HEK293 (cell line): ENCODE data around the gene PEF1.

Experiments
- CTCF ChIA-PET: fragments of 350-600 bp; formaldehyde crosslinking; extraction: SDS; loops from one replicate; lab custom pipeline; 2021; ENCODE audit warnings: antibody characterized with exemption; lab: Yijun Ruan, JAX
- POLR2A ChIA-PET: fragments of 300-600 bp; formaldehyde crosslinking; extraction: SDS; loops from one replicate; lab custom pipeline; 2020; ENCODE audit warnings: antibody characterized with exemption, inconsistent platforms; lab: Yijun Ruan, JAX
- H3K27ac ChIP-seq: fragments of 200-500 bp; sonication (Bioruptor generic); 2 replicates; pipeline ENCODE4 v1.5.1; 2014; ENCODE audit warnings: low read depth, low read length, control low read depth, inconsistent platforms; ENCODE audit errors: extremely low read depth
- H3K36me3 ChIP-seq, 2 experiments: fragments of 200-500 bp in 1 of 2; sonication (Bioruptor generic) in 1 of 2; 1 replicate in 1 of 2; 2 replicates in 1 of 2; pipeline ENCODE4 v1.5.1; 2014 to 2017; ENCODE audit warnings: inconsistent platforms in 2 of 2, low read length in 2 of 2; ENCODE audit not compliant: control insufficient read depth in 2 of 2, insufficient read depth in 1 of 2
- H3K4me1 ChIP-seq: fragments of 200-500 bp; sonication (Bioruptor generic); 2 replicates; pipeline ENCODE4 v1.5.1; 2014; ENCODE audit warnings: mild to moderate bottlenecking, low read length, inconsistent platforms; ENCODE audit not compliant: control insufficient read depth, insufficient read depth
- H3K4me3 ChIP-seq: 2 replicates; pipeline ENCODE4 v1.5.1; 2011; ENCODE audit warnings: low read depth, mild to moderate bottlenecking, control low read depth, low read length, moderate library complexity
- H3K9me3 ChIP-seq: fragments of 200-500 bp; sonication (Bioruptor generic); 2 replicates; pipeline ENCODE4 v1.5.1; 2014; ENCODE audit warnings: low read depth, low read length, inconsistent platforms; ENCODE audit not compliant: control insufficient read depth, insufficient read depth
- CTCF ChIP-seq: fragments of 450-650 bp; formaldehyde crosslinking; IDR thresholded peaks from 2 replicates; pipeline ENCODE4 v1.5.1; 2016; ENCODE audit warnings: missing biosample characterization, missing genetic modification characterization
- GLIS2 ChIP-seq: fragments of 450-650 bp; formaldehyde crosslinking; IDR thresholded peaks from 2 replicates; pipeline ENCODE4 v1.5.1; 2016; ENCODE audit warnings: missing biosample characterization, missing genetic modification characterization
- PRDM2 ChIP-seq: fragments of 450-650 bp; formaldehyde crosslinking; IDR thresholded peaks from 2 replicates; pipeline ENCODE4 v1.5.1; 2016; ENCODE audit warnings: missing biosample characterization, missing genetic modification characterization, borderline replicate concordance
- SCRT1 ChIP-seq: fragments of 450-650 bp; formaldehyde crosslinking; IDR thresholded peaks from 2 replicates; pipeline ENCODE4 v1.5.1; 2016; ENCODE audit warnings: missing biosample characterization, missing genetic modification characterization, borderline replicate concordance
- SCRT2 ChIP-seq: fragments of 450-650 bp; formaldehyde crosslinking; IDR thresholded peaks from 2 replicates; pipeline ENCODE4 v1.5.1; 2016; ENCODE audit warnings: missing biosample characterization, missing genetic modification characterization
- SP3 ChIP-seq: fragments of 450-650 bp; formaldehyde crosslinking; IDR thresholded peaks from 2 replicates; pipeline ENCODE4 v1.5.1; 2016; ENCODE audit warnings: missing biosample characterization, missing genetic modification characterization
- ZBTB10 ChIP-seq: fragments of 450-650 bp; formaldehyde crosslinking; IDR thresholded peaks from 2 replicates; pipeline ENCODE4 v1.5.1; 2016; ENCODE audit warnings: missing biosample characterization, missing genetic modification characterization
- ZBTB11 ChIP-seq: fragments of 450-650 bp; formaldehyde crosslinking; conservative IDR thresholded peaks from 2 replicates; pipeline ENCODE4 v1.5.1; 2016; ENCODE audit warnings: low read depth, missing biosample characterization, missing genetic modification characterization
- ZFHX2 ChIP-seq: fragments of 450-650 bp; formaldehyde crosslinking; conservative IDR thresholded peaks from 2 replicates; pipeline ENCODE4 v1.5.1; 2016; ENCODE audit warnings: missing biosample characterization, missing genetic modification characterization
- ZNF10 ChIP-seq: fragments of 450-650 bp; formaldehyde crosslinking; IDR thresholded peaks from 2 replicates; pipeline ENCODE4 v1.5.1; 2017; ENCODE audit warnings: missing biosample characterization, missing genetic modification characterization
- ZNF112 ChIP-seq: fragments of 450-650 bp; formaldehyde crosslinking; IDR thresholded peaks from 2 replicates; pipeline ENCODE4 v1.5.0; 2017; ENCODE audit warnings: missing biosample characterization, missing genetic modification characterization
- ZNF335 ChIP-seq: fragments of 450-650 bp; formaldehyde crosslinking; conservative IDR thresholded peaks from 2 replicates; pipeline ENCODE4 v1.5.1; 2016; ENCODE audit warnings: missing biosample characterization, missing genetic modification characterization
- ZNF341 ChIP-seq: fragments of 450-650 bp; formaldehyde crosslinking; IDR thresholded peaks from 2 replicates; pipeline ENCODE4; 2016; ENCODE audit warnings: low read depth, missing biosample characterization, missing genetic modification characterization
- ZNF645 ChIP-seq: fragments of 450-650 bp; formaldehyde crosslinking; IDR thresholded peaks from 2 replicates; pipeline ENCODE4; 2016; ENCODE audit warnings: missing biosample characterization, missing genetic modification characterization
- ZNF654 ChIP-seq: fragments of 450-650 bp; formaldehyde crosslinking; IDR thresholded peaks from 2 replicates; pipeline ENCODE4 v1.5.1; 2016; ENCODE audit warnings: low read depth, missing biosample characterization, missing genetic modification characterization
- ZNF664 ChIP-seq: fragments of 450-650 bp; formaldehyde crosslinking; IDR thresholded peaks from 2 replicates; pipeline ENCODE4 v1.5.1; 2016; ENCODE audit warnings: missing biosample characterization, missing genetic modification characterization
- TF ChIP-seq, protein P1 (sequence below): fragments of 450-650 bp; formaldehyde crosslinking; IDR thresholded peaks from 2 replicates; pipeline ENCODE4 v1.5.1; 2017; ENCODE audit warnings: missing biosample characterization, missing genetic modification characterization

PEF1 gene

DNA sequence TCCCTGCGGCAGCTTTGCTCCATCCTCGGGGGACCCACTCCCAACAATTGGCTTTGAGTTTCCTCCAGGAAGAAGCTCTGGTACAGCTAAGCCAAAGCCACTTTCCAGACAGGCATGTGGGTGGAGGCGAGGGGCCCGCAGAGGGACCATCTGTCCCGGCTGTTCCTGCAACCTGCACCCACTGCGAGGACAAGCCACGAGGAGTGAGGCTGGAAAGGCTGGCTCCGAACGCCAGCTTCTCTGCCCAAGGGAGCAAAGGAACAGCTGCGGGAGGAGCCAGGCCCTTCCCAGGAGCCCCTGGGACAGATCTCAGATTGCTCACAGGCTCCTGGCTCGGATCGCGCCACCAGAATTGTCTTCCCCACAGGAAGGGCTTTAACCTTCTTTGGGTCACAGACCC lies 28.3 kb upstream of the PEF1 start:
- POLR2A ChIA-PET: no interaction called here
- no peaks in the 10 kb centered on the region for H3K9me3 ChIP-seq
- H3K36me3 ChIP-seq: no peaks in the 10 kb centered on the region
- TF ChIP-seq CTCF: no peak
- TF ChIP-seq ZNF645 (tag by site-specific recombination): no peak
- no peak for TF ChIP-seq ZNF664 (tag by site-specific recombination)
- TF ChIP-seq ZFHX2 (tag by site-specific recombination): peak; percentile 27; the same call in 1 of the 2 replicates
- no peak for TF ChIP-seq ZNF10 (tag by site-specific recombination)
- TF ChIP-seq, protein P1, sequence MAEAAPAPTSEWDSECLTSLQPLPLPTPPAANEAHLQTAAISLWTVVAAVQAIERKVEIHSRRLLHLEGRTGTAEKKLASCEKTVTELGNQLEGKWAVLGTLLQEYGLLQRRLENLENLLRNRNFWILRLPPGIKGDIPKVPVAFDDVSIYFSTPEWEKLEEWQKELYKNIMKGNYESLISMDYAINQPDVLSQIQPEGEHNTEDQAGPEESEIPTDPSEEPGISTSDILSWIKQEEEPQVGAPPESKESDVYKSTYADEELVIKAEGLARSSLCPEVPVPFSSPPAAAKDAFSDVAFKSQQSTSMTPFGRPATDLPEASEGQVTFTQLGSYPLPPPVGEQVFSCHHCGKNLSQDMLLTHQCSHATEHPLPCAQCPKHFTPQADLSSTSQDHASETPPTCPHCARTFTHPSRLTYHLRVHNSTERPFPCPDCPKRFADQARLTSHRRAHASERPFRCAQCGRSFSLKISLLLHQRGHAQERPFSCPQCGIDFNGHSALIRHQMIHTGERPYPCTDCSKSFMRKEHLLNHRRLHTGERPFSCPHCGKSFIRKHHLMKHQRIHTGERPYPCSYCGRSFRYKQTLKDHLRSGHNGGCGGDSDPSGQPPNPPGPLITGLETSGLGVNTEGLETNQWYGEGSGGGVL (tag by site-specific recombination): no peak
- TF ChIP-seq ZNF112 (tag by site-specific recombination): no peak
- peak; percentile 73 for TF ChIP-seq ZNF341
- TF ChIP-seq ZNF654 (tag by site-specific recombination): no peak
- TF ChIP-seq SP3 (tag by site-specific recombination): no peak
- peak; percentile 55; the same call in 1 of the 2 replicates for TF ChIP-seq ZBTB11 (tag by site-specific recombination)
- H3K4me1 ChIP-seq: peaks cover 5% of the 10 kb centered on the region
- no peak overlapping the region for H3K4me3 ChIP-seq
- CTCF ChIA-PET: no interaction called here
- H3K27ac ChIP-seq: no peak overlapping the region

- H3K4me1 ChIP-seq: peaks cover 5% of the 10 kb centered on the region
- no peak overlapping the region for H3K27ac ChIP-seq
- POLR2A ChIA-PET: no interaction called here
- H3K36me3 ChIP-seq: no peaks in the 10 kb centered on the region
- H3K4me3 ChIP-seq: no peak overlapping the region
- CTCF ChIA-PET: interaction anchor here (0.5 to 1.4 kb wide), 5 partner anchors 9 to 274 kb away, joined by 3 to 5 read pairs (median 5); no protein-coding TSS in a partner anchor
- no peaks in the 10 kb centered on the region for H3K9me3 ChIP-seq
- TF ChIP-seq GLIS2 (tag by site-specific recombination): no peak
- TF ChIP-seq SCRT1 (tag by site-specific recombination): peak; percentile 89
- TF ChIP-seq ZNF335 (tag by site-specific recombination): no peak
- TF ChIP-seq ZBTB10: no peak
- no peak for TF ChIP-seq PRDM2
- peak; percentile 91 for TF ChIP-seq SCRT2 (tag by site-specific recombination)
These were observed 27.0 kb upstream of the PEF1 start for GRCh38 chr1:31671561-31672201.
